K562 (cell line): ENCODE data around the gene LENEP. TPM values are rescaled to one million over a fixed set of nuclear protein-coding genes. Genes with fewer than 3 reads are reported as not detected.

Source experiments
- ATAC-seq: fragments of 200-7000 bp; cut with Tn5 transposase; 3 replicates; pipeline ENCODE4 v1.9.1; 2020; ENCODE audit warnings: moderate library complexity
- BruUV-seq: library from RNA; stranded (reverse); fragments of 400-500 nt; replicated peaks from 2 replicates; lab custom pipeline; 2021; lab: Mats Ljungman, UMichigan
- CTCF ChIA-PET: fragments of 300-600 bp; formaldehyde crosslinking; extraction: SDS; loops from one replicate; lab custom pipeline; 2021; ENCODE audit warnings: low intra/inter-chr PET ratio; lab: Yijun Ruan, JAX
- POLR2A ChIA-PET: fragments of 300-600, 350-650 bp; sonication (Branson Sonifier 250); formaldehyde crosslinking; extraction: SDS; loops from one replicate; lab custom pipeline; 2021; ENCODE audit warnings: antibody characterized with exemption, inconsistent platforms; lab: Yijun Ruan, JAX
- DNase-seq, 4 experiments: peaks; one replicate each; pipeline versions ENCODE4 v3.0.0 to v3.0.0-alpha.2; 2011 to 2018; ENCODE audit warnings: low spot score in 3 of 4, mixed read lengths in 3 of 4; ENCODE audit errors: extremely low read depth in 1 of 4
- FAIRE-seq: peaks from 2 replicates; lab custom pipeline; 2011; peaks lifted over from hg19 to GRCh38; lab: Jason Lieb, UNC
- H2AFZ ChIP-seq: 2 replicates; pipeline ENCODE4 v1.6.0; 2011; ENCODE audit warnings: low read depth, low read length, control low read depth, inconsistent platforms
- H3K27ac ChIP-seq: fragments of 200-600 bp; 3 replicates; pipeline ENCODE4 v1.8.0; 2011; ENCODE audit warnings: low read depth, mild to moderate bottlenecking, control low read depth, inconsistent platforms, low read length, moderate library complexity, mixed read lengths; ENCODE audit errors: extremely low read depth
- H3K27me3 ChIP-seq, 2 experiments: fragments of 300-600 bp in 1 of 2; 2 replicates in 1 of 2; 3 replicates in 1 of 2; pipeline versions ENCODE4 v1.6.0 to v1.8.0; 2011; ENCODE audit warnings: inconsistent platforms in 2 of 2, low read length in 2 of 2, mild to moderate bottlenecking in 1 of 2, mixed read lengths in 1 of 2, moderate library complexity in 1 of 2; ENCODE audit not compliant: control insufficient read depth in 2 of 2, insufficient read depth in 2 of 2
- H3K36me3 ChIP-seq: fragments of 300-600 bp; 3 replicates; pipeline ENCODE4 v1.8.0; 2011; ENCODE audit warnings: mild to moderate bottlenecking, low read length, inconsistent platforms; ENCODE audit not compliant: control insufficient read depth, insufficient read depth
- H3K4me1 ChIP-seq, 2 experiments: fragments of 200-600 bp in 1 of 2; replicated peaks in 1 of 2; 2 replicates in 1 of 2; 3 replicates in 1 of 2; pipeline versions ENCODE4 v1.5.1 to v1.8.0; 2011; ENCODE audit warnings: inconsistent platforms in 2 of 2, low read length in 2 of 2, mild to moderate bottlenecking in 1 of 2, mixed read lengths in 1 of 2, moderate library complexity in 1 of 2; ENCODE audit not compliant: control insufficient read depth in 2 of 2, insufficient read depth in 2 of 2
- H3K4me2 ChIP-seq: 2 replicates; pipeline ENCODE4 v1.6.1; 2011; ENCODE audit warnings: low read length, control low read depth, inconsistent platforms, mixed read lengths; ENCODE audit not compliant: insufficient read depth
- H3K4me3 ChIP-seq: fragments of 200-600 bp; sonication (generic), shearing (Covaris generic); 2 replicates; pipeline ENCODE4 v1.5.1; 2016; ENCODE audit warnings: control low read depth, inconsistent platforms
- H3K79me2 ChIP-seq: fragments of 200-600 bp; 3 replicates; pipeline ENCODE4 v1.8.0; 2011; ENCODE audit warnings: low read length, inconsistent platforms; ENCODE audit not compliant: control insufficient read depth, insufficient read depth
- H3K9ac ChIP-seq, 2 experiments: 2 replicates each; pipeline versions ENCODE4 v1.6.0 to v1.6.1; 2011; ENCODE audit warnings: low read depth in 2 of 2, low read length in 2 of 2, control low read depth in 1 of 2, inconsistent platforms in 1 of 2, mild to moderate bottlenecking in 1 of 2, mixed read lengths in 1 of 2; ENCODE audit not compliant: insufficient read depth in 1 of 2
- H3K9me1 ChIP-seq: one replicate; pipeline ENCODE4 v1.6.0; 2011; ENCODE audit warnings: inconsistent platforms, mild to moderate bottlenecking, low read length, moderate library complexity; ENCODE audit not compliant: control insufficient read depth, insufficient read depth
- H3K9me3 ChIP-seq: replicated peaks from 2 replicates; pipeline ENCODE4 v1.5.1; 2011; ENCODE audit warnings: low read depth, low read length, inconsistent platforms; ENCODE audit not compliant: control insufficient read depth, insufficient read depth
- H4K20me1 ChIP-seq: replicated peaks from 2 replicates; pipeline ENCODE4 v1.6.1; 2011; ENCODE audit warnings: low read length, inconsistent platforms, mixed read lengths; ENCODE audit not compliant: control insufficient read depth, insufficient read depth
- SMAD3 ChIP-seq: fragments of 450-650 bp; formaldehyde crosslinking; conservative IDR thresholded peaks from 2 replicates; pipeline ENCODE4 v1.4.0; 2020; ENCODE audit warnings: mild to moderate bottlenecking
- TAF1 ChIP-seq: IDR thresholded peaks from 2 replicates; pipeline ENCODE4 v1.6.1; 2011; ENCODE audit warnings: mild to moderate bottlenecking, low read length, moderate library complexity; ENCODE audit not compliant: insufficient read depth, control insufficient read depth, severe bottlenecking; ENCODE audit errors: extremely low read depth
- YY1 ChIP-seq, 3 experiments: IDR thresholded peaks; 2 replicates each; pipeline ENCODE4 v1.6.1; 2011; ENCODE audit warnings: low read length in 2 of 3, mild to moderate bottlenecking in 2 of 3, moderate library complexity in 2 of 3, borderline replicate concordance in 1 of 3, control low read depth in 1 of 3, low read depth in 1 of 3; ENCODE audit not compliant: insufficient read depth in 3 of 3, insufficient replicate concordance in 2 of 3, control insufficient read depth in 1 of 3, insufficient read length in 1 of 3; ENCODE audit errors: extremely low read depth in 1 of 3
- WGBS: fragments of 100-300 bp; shearing (Covaris generic); methylation state at CpG from one replicate; pipeline ENCODE4 v1.1.6; 2016; ENCODE audit warnings: low coverage, mixed read lengths; ENCODE audit not compliant: insufficient coverage; ENCODE audit errors: missing lambda C conversion rate; 5-methylcytosine and 5-hydroxymethylcytosine counted together
- in situ Hi-C: fragments of 300-500 bp; cut with MboI; formaldehyde crosslinking; loops from 4 replicates; pipeline ENCODE4 v1.15.0; 2018; ENCODE audit warnings: inconsistent platforms, mixed read lengths
- intact Hi-C: fragments of 100-400 bp; cut with micrococcal nuclease; formaldehyde crosslinking; loops from 2 replicates; pipeline ENCODE4 v1.14.2; 2022
- polyA plus RNA-seq, 8 experiments: library from polyadenylated mRNA; depleted of rRNA in 4 of 8; stranded (reverse) in 5 of 8; unstranded in 3 of 8; fragments of >200 nt; fragmentation: Nextera tagmentation in 2 of 8; fragmentation: Illumina TruSeq in 1 of 8; extraction: Ambion mirVana in 2 of 8; extraction: Trizol in 1 of 8; gene quantifications; 2 replicates each; pipeline versions ENCODE4 v1.2.1 to v1.2.3, GENCODE V29; 2011 to 2014; ENCODE audit warnings: inconsistent platforms in 1 of 8, missing spikeins in 1 of 8
- total RNA-seq, 7 experiments: library from RNA; depleted of rRNA in 6 of 7; stranded (reverse); fragments of >200 nt in 6 of 7; fragmentation: Illumina TruSeq in 2 of 7; extraction: Trizol in 2 of 7; gene quantifications; 2 replicates each; pipeline versions ENCODE4 v1.2.1 to v1.2.3, GENCODE V29; 2011 to 2021; ENCODE audit warnings: low replicate concordance in 1 of 7
- TF ChIP-seq, protein P1 (sequence below): sonication (generic); formaldehyde crosslinking; IDR thresholded peaks from 2 replicates; pipeline ENCODE4 v1.9.0; 2022; ENCODE audit warnings: mild to moderate bottlenecking, missing genetic modification reagents
- TF ChIP-seq, protein P2 (sequence below): sonication (generic); formaldehyde crosslinking; IDR thresholded peaks from 2 replicates; pipeline ENCODE4 v1.8.1; 2023; ENCODE audit warnings: mild to moderate bottlenecking, missing genetic modification reagents
- TF ChIP-seq, protein P3 (sequence below): fragments of 450-650 bp; IDR thresholded peaks from 2 replicates; pipeline ENCODE4 v1.6.1; 2016; ENCODE audit warnings: antibody characterized with exemption
- TF ChIP-seq, protein P4 (sequence below): sonication (generic); formaldehyde crosslinking; IDR thresholded peaks from 2 replicates; pipeline ENCODE4 v1.8.0; 2022; ENCODE audit warnings: missing genetic modification reagents, mild to moderate bottlenecking, moderate library complexity, borderline replicate concordance

Gene LENEP
- total and polyA plus RNA-seq, 9 of the 15 experiments (the other 6 are each of a cell fraction or from before 2014, with no cell fraction given), result 0.23 to 0.87 (median 0.67) TPM; not detected in 5

DNA sequence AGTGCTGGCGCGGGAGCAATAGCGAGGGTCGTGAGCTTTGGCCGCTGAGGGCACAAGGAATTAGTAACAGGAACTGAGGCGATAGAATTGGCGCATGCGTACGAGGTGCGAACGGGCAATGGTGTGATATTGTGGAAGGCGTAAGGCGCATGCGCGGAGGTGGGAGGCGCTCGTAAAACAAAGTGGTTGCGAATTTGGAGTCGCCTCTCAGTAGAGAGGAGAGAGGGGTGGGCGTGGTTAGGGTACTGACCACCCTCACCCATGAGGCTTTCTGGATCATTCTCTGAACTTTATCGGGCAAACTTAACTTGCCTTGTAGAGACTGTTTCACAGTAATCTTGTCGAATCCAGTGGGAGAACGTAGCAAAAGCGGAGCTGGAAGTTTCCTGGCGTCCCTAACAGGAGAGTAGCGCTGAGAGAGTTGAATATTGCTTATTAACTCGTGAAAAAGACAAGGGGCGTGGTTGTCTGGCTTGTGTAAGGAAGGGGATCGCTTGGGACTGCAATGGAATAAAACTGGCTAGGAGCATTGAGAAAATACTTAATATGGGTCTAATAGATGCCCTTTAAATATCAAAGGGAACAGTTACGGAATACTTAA is 18.5 kb upstream of the LENEP start:
- H3K79me2 ChIP-seq, result peaks cover 79% of the 10 kb centered on the region
- peak overlapping the region; percentile 81 for H2AFZ ChIP-seq
- FAIRE-seq (no peak), DNase-seq (peak; percentile 84 to 98 (median 89)), ATAC-seq (peak; percentile 58)
- intact Hi-C loops (loop anchor here (1.0 to 5.0 kb wide), 2 partner anchors 26 to 87 kb away; partner anchors contain the start of gene EFNA4), in situ Hi-C loops (no loop called here)
- 1% methylated on average over 28 of the region's 30 CpGs for WGBS
- H3K36me3 ChIP-seq, result peaks cover 33% of the 10 kb centered on the region
- peak overlapping the region; percentile 98 for H3K4me2 ChIP-seq
- H4K20me1 ChIP-seq, result no peaks in the 10 kb centered on the region
- no peaks in the 10 kb centered on the region for H3K9me3 ChIP-seq
- peaks cover 39 to 46% of the 10 kb centered on the region in 2 experiments for H3K4me1 ChIP-seq
- H3K9ac ChIP-seq, result peak overlapping the region; percentile 89 to 97
- BruUV-seq, result no TSS peak
- ChIA-PET POLR2A (interaction anchor here (0.6 to 8.3 kb wide), 10 partner anchors 8 to 45 kb away, joined by 3 to 80 read pairs (median 4); partner anchors contain the start of genes FLAD1, LENEP, PBXIP1 and PYGO2), CTCF (interaction anchor here (0.6 to 2.3 kb wide), 4 partner anchors 21 to 43 kb away, joined by 3 to 11 read pairs (median 4); no protein-coding TSS in a partner anchor)
- H3K27me3 ChIP-seq, result no peaks in the 10 kb centered on the region; a peak in 1 of 5 replicates
- peak overlapping the region; percentile 99 for H3K27ac ChIP-seq
- peak overlapping the region; percentile 66 for H3K4me3 ChIP-seq
- H3K9me1 ChIP-seq, result no peaks in the 10 kb centered on the region
- TF ChIP-seq YY1 (IDR thresholded peaks at IDR 0.05; ENCODE audit: borderline replicate concordance in 1 of 3, control insufficient read depth in 1 of 3, extremely low read depth in 1 of 3, insufficient read depth in 3 of 3, insufficient read length in 1 of 3, insufficient replicate concordance in 2 of 3, low read depth in 1 of 3, low read length in 2 of 3), result peak in 1 of 3 experiments; percentile 38
- TF ChIP-seq SMAD3 (CRISPR knock-in tag), result 0 out of 2 replicates have a peak, but pooled peaks have one; percentile 23
- TF ChIP-seq, protein P1, sequence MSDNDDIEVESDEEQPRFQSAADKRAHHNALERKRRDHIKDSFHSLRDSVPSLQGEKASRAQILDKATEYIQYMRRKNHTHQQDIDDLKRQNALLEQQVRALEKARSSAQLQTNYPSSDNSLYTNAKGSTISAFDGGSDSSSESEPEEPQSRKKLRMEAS (CRISPR knock-in tag), result peak; percentile 60; the same call in 1 of the 2 replicates
- TF ChIP-seq TAF1, result peak; percentile 72
- TF ChIP-seq, protein P2, sequence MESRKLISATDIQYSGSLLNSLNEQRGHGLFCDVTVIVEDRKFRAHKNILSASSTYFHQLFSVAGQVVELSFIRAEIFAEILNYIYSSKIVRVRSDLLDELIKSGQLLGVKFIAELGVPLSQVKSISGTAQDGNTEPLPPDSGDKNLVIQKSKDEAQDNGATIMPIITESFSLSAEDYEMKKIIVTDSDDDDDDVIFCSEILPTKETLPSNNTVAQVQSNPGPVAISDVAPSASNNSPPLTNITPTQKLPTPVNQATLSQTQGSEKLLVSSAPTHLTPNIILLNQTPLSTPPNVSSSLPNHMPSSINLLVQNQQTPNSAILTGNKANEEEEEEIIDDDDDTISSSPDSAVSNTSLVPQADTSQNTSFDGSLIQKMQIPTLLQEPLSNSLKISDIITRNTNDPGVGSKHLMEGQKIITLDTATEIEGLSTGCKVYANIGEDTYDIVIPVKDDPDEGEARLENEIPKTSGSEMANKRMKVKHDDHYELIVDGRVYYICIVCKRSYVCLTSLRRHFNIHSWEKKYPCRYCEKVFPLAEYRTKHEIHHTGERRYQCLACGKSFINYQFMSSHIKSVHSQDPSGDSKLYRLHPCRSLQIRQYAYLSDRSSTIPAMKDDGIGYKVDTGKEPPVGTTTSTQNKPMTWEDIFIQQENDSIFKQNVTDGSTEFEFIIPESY, result peak; percentile 63; the same call in 1 of the 2 replicates
- TF ChIP-seq, protein P3, sequence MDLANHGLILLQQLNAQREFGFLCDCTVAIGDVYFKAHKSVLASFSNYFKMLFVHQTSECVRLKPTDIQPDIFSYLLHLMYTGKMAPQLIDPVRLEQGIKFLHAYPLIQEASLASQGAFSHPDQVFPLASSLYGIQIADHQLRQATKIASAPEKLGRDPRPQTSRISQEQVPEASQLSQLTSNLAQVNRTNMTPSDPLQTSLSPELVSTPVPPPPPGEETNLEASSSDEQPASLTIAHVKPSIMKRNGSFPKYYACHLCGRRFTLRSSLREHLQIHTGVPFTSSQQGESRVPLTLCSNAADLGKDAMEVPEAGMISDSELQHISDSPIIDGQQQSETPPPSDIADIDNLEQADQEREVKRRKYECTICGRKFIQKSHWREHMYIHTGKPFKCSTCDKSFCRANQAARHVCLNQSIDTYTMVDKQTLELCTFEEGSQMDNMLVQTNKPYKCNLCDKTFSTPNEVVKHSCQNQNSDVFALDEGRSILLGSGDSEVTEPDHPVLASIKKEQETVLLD, result peak; percentile 100
- TF ChIP-seq, protein P4, sequence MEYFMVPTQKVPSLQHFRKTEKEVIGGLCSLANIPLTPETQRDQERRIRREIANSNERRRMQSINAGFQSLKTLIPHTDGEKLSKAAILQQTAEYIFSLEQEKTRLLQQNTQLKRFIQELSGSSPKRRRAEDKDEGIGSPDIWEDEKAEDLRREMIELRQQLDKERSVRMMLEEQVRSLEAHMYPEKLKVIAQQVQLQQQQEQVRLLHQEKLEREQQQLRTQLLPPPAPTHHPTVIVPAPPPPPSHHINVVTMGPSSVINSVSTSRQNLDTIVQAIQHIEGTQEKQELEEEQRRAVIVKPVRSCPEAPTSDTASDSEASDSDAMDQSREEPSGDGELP (CRISPR knock-in tag), result peak; percentile 11; the same call in 1 of the 2 replicates
